D341Med (cell line): ENCODE results near the gene NSD2.
"Not testable (repeated sequence)": the region's sequence is repeated elsewhere in the genome, so short reads cannot be mapped to it uniquely, and the experiment has no call there.

Experiments
- DNase-seq: peaks from one replicate; pipeline ENCODE4 v3.0.0; 2012; ENCODE audit warnings: low spot score

The NSD2 gene

GRCh38 chr4:2006956-2007653 is 135.9 kb downstream of the NSD2 start:
- no peak for DNase-seq

GRCh38 chr4:2007804-2008670 is 136.8 kb downstream of the NSD2 start:
- DNase-seq, result peak; percentile 62

DNA sequence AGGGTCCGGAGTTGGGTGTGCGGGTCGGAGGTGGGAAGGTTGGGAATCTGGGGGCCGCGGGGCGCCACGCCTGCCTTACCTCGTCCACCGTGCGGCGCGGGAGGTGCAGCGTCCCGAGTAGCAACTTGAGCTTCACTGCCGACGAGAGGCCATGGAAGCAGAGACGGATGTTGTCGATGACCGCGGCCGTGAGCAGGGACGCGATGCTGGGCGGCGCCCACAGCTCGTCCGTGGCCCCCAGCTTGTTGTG is 137.4 kb downstream of the NSD2 start:
- DNase-seq, result no peak

DNA sequence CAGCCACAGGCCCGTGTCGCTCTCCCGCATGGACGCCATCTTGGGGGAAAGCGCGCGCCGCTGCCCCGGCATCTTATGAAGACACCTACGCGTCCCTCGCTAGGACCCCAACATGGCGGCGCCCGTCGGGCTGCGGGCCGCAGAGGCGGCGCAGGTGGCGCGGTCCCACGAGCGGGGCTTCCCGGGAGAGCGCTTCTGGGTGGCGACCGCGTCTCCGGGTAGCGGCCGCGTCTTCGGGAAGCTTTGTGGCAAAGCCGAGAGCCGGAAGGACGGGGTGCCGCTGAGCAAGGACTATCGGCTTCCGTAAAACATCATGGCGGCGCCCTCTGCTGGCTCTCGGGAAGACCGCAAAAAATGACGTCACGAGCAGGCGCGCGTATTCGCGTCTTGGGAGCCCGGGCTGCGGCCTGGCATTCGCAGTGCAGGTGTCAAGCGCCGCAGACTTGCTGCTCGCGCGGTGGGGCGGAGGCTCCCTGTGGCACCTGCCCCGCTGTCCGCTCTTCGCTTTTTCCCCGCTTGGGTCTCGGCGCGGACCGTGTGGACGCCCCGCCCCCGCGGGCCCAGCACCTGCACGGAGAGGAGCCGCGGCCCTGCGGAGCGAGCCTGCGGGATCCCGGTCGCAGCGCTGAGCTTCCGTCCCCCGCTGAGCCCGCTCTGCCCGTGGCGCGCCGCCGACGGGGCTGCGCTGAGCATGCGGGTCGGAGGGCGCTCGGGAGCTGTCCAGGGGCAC is 137.9 kb downstream of the NSD2 start, which contains the start of gene NELFA:
TSS of gene NELFA (minus strand) at position 54 of the 730 bp plus-strand sequence. CDS start at position 39, 15 bp downstream.
- DNase-seq, result peak; percentile 97

GRCh38 chr4:2009651-2010233 is 138.5 kb downstream of the NSD2 start:
- DNase-seq, result peak; percentile 87

DNA sequence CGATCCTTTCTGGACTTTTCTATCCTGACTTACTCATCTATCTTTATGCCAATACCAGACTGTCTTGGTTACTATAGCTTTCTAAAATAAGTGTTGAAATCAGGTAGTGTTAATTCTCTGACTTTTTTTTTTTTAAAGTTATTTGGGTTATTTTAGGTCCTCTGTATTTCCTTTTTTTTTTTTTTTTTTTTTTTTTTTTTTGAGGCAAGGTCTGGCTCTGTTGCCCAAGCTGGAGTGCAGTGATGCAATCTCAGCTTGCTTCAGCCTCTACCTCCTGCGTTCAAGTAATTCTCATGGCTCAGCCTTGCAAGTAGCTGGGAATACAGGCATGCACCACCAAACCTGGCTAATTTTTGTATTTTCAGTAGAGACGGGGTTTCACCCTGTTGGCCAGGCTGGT is 140.4 kb downstream of the NSD2 start:
- DNase-seq, result no peak

DNA sequence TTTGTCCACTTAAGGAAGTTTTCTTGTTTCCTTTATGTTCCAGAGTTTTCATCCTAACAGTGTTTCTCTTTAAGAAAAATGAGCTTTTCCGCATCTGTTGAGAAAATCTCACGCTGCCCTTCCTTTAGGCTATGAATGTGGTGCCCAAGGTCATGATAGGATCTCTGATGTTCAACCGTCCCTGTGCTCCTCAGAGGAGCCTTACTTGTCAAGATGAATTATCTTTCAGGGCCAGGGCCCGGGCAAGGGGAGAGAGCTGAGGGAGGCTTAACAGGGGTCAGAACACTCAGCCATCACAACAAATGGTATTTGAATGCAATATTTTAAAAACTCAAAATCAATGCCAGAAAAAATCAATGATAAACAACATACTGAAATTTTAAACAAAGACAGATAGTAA is 143.8 kb downstream of the NSD2 start:
- DNase-seq, result no peak

DNA sequence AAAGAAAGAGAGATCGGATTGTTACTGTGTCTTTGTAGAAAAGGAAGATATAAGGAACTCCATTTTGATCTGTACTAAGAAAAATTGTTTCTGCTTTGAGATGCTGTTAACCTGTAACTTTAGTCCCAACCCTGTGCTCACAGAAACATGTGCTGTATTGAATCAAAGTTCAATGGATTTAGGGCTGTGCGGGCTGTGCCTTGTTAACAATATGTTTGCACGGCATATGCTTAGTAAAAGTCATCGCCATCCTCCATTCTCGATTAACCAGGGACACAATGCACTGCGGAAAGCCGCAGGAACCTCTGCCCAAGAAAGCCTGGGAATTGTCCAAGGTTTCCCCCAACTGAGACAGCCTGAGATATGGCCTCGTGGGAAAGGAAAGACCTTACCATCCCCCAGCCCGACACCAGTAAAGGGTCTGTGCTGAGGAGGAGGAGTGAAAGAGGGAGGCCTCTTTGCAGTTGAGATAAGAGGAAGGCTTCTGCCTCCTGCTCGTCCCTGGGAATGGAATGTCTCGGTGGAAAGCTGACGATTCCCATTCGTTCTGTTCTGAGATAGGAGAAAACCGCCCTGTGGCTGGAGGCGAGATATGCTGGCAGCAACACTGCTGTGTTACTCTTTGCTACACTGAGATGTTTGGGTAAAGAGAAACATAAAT is 150.3 kb downstream of the NSD2 start:
- not testable (repeated sequence) for DNase-seq

DNA sequence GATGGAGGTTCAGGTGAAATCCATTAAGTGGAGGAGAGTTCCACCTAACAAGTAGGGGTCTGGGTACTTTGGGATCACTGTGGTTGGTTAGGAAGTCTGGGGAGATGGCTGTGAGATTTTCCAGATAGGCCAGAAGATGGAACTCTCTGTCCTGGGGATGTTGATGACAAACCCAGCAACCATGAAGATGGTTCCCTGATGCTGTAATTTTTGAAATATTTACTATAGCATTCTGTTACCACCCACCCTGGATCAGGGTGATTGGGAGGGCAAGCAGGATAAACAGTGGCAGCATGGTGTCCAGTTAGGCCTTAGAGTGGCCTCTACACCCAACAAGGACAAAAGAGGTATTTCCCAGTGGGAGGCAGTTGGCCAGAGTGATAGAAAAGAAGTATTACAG is 153.5 kb downstream of the NSD2 start:
- no peak for DNase-seq

- DNase-seq, result no peak
These were observed 154.6 kb downstream of the NSD2 start for GRCh38 chr4:2025817-2026216.

- DNase-seq, result not testable (repeated sequence)
These were observed 155.9 kb downstream of the NSD2 start for GRCh38 chr4:2027120-2027519.

- DNase-seq, result not testable (repeated sequence)
These were observed 160.0 kb downstream of the NSD2 start for GRCh38 chr4:2031161-2031560.
